B cell (primary cell): ENCODE data around the gene FAM8A1.
"Not testable (repeated sequence)": the region's sequence is repeated elsewhere in the genome, so short reads cannot be mapped to it uniquely, and the experiment has no call there.

Experiments
- EZH2 ChIP-seq: IDR thresholded peaks from 2 replicates; pipeline ENCODE4 v1.6.1; 2012; ENCODE audit warnings: borderline replicate concordance, low read depth, mild to moderate bottlenecking, moderate library complexity, low read length; ENCODE audit not compliant: insufficient read depth, poor library complexity, severe bottlenecking
- TF ChIP-seq, protein P1 (sequence below): fragments of 200-600 bp; IDR thresholded peaks from one replicate; pipeline ENCODE4 v1.8.0; 2022; ENCODE audit warnings: antibody characterized with exemption, mild to moderate bottlenecking

DNA sequence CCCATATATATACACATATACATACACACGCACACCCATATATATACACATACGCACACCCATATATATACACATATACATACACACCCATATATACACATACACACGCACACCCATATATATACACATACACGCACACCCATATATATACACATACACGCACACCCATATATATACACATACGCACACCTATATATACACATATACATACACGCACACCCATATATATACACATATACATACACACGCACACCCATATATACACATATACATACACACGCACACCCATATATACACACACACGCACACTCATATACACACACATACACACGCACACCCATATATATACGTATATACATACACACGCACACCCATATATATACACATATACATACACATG, 13.5 kb upstream of the FAM8A1 start:
- TF ChIP-seq, protein P1, sequence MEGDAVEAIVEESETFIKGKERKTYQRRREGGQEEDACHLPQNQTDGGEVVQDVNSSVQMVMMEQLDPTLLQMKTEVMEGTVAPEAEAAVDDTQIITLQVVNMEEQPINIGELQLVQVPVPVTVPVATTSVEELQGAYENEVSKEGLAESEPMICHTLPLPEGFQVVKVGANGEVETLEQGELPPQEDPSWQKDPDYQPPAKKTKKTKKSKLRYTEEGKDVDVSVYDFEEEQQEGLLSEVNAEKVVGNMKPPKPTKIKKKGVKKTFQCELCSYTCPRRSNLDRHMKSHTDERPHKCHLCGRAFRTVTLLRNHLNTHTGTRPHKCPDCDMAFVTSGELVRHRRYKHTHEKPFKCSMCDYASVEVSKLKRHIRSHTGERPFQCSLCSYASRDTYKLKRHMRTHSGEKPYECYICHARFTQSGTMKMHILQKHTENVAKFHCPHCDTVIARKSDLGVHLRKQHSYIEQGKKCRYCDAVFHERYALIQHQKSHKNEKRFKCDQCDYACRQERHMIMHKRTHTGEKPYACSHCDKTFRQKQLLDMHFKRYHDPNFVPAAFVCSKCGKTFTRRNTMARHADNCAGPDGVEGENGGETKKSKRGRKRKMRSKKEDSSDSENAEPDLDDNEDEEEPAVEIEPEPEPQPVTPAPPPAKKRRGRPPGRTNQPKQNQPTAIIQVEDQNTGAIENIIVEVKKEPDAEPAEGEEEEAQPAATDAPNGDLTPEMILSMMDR: not testable (repeated sequence)
- TF ChIP-seq EZH2: not testable (repeated sequence)
